ENCODE data around the gene STUB1.

Gene STUB1

GRCh38 chr16:726438-727290 is 46.5 kb downstream of the STUB1 start, which contains the start of the genes CCDC78 and HAGHL:
Gene CCDC78, minus strand, starts transcription at chr16:726443. Its CDS starts 76 bp downstream, at chr16:726367.
Gene HAGHL, plus strand, starts transcription at chr16:727106. Its CDS starts 404 bp downstream, at chr16:727510.
- DNase-seq: peak; percentile 52

GRCh38 chr16:727291-727977 is 47.2 kb downstream of the STUB1 start:
- peak; percentile 43 for DNase-seq

GRCh38 chr16:728131-728889 is 48.1 kb downstream of the STUB1 start:
- peak; percentile 75 for DNase-seq

- DNase-seq: peak; percentile 33
These were observed 48.9 kb downstream of the STUB1 start for GRCh38 chr16:728890-729744.

GRCh38 chr16:729768-730665 is 49.8 kb downstream of the STUB1 start:
- peak; percentile 27 for DNase-seq

- peak; percentile 21 for DNase-seq
These were observed 50.7 kb downstream of the STUB1 start for GRCh38 chr16:730666-731509.

- peak; percentile 24 for DNase-seq
These were observed 52.1 kb downstream of the STUB1 start for GRCh38 chr16:732332-732731.

Data from left hindlimb (tissue), 1 donor.